H1 (cell line): ENCODE data around the gene TRIM44.

Experiments used
- EP300 ChIP-seq, 2 experiments: IDR thresholded peaks; 1 replicate in 1 of 2; 2 replicates in 1 of 2; pipeline ENCODE4 v1.6.1; 2011 to 2012; ENCODE audit warnings: low read depth in 2 of 2, low read length in 2 of 2, mild to moderate bottlenecking in 2 of 2, borderline replicate concordance in 1 of 2, inconsistent platforms in 1 of 2, moderate library complexity in 1 of 2
- JUND ChIP-seq: IDR thresholded peaks from 2 replicates; pipeline ENCODE4 v1.6.1; 2011; ENCODE audit warnings: mild to moderate bottlenecking, improper control_type of control experiment, low read length
- KDM5A ChIP-seq: fragments of 200-600 bp; IDR thresholded peaks from 2 replicates; pipeline ENCODE4 v1.7.1; 2012; ENCODE audit warnings: mild to moderate bottlenecking, low read length, inconsistent platforms, mixed read lengths
- YY1 ChIP-seq: IDR thresholded peaks from 2 replicates; pipeline ENCODE4 v1.6.1; 2011; ENCODE audit warnings: low read depth, mild to moderate bottlenecking, low read length

GRCh38 chr11:35815556-35816315 is 153.2 kb downstream of the TRIM44 start:
- TF ChIP-seq JUND (no peak), EP300 (IDR thresholded peaks at IDR 0.05; ENCODE audit: borderline replicate concordance in 1 of 2, low read depth in 2 of 2, low read length in 2 of 2) (no peak), YY1 (no peak), KDM5A (no peak)
